ENCODE measurements around the gene SPIC. TPM values are rescaled to one million over a fixed set of nuclear protein-coding genes. Genes with fewer than 3 reads are reported as not detected.

The SPIC gene
- total and polyA plus RNA-seq, 2 of the 13 experiments (the other 11 are each of a cell fraction or from before 2014, with no cell fraction given), result not detected

DNA sequence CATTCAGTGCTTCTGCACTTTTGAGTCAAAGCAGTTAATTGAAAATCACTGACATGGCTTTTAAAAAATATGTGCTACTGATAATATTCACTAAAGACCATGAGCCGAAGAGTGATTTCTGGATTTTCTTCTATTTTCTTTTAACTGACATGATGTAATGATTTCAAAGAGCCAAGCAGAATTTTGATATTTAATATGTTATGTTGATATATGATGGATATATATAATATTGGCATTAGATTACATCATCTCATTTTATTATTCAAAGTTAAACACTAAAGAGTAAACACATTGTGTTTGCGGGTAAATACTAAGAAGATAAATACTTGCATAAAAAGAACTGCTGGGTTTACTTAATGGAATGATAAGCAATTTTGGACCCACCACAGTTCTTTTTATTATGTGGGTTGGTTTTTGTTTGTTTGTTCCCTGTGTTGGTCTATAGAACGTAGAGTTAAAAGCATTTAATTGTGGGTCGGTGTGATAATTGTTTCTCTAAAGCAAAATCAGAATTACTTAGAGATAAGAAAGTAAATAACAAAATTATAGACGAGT lies 692 bp downstream of the SPIC start:
- H3K36me3 ChIP-seq (replicated peaks in 1 of 2; ENCODE audit: control insufficient read depth in 1 of 2, insufficient read depth in 2 of 2, low read length in 2 of 2), result no peaks in the 10 kb centered on the region
- POLR2A ChIA-PET, result no interaction called here
- no peak overlapping the region for H3K27ac ChIP-seq (ENCODE audit: extremely low read length, insufficient read depth, low read length)
- no peaks in the 10 kb centered on the region for H3K9me3 ChIP-seq (ENCODE audit: low read length)
- DNase-seq (ENCODE audit: low spot score) (no peak), FAIRE-seq (no peak), ATAC-seq (no peak)
- H3K27me3 ChIP-seq (ENCODE audit: control insufficient read depth in 1 of 2, insufficient read depth in 2 of 2, low read length in 2 of 2), result peaks cover 0 to 19% of the 10 kb centered on the region in 2 experiments; a peak in 2 of 5 replicates
- H3K4me1 ChIP-seq (ENCODE audit: insufficient read depth, low read length), result no peaks in the 10 kb centered on the region
- no peaks in the 10 kb centered on the region for H3K79me2 ChIP-seq (ENCODE audit: insufficient read depth, low read length)
- BruUV-seq (replicated peaks), result no TSS peak
- H4K20me1 ChIP-seq (ENCODE audit: insufficient read depth, low read length), result no peaks in the 10 kb centered on the region
- CTCF ChIA-PET (ENCODE audit: low intra/inter-chr PET ratio, low total read pairs), result no interaction called here
- no peak overlapping the region for H3K4me2 ChIP-seq (ENCODE audit: low read depth, low read length)
- TF ChIP-seq ATF7 (IDR thresholded peaks at IDR 0.05) (peak; percentile 63), ATF7 (CRISPR knock-in tag; IDR thresholded peaks at IDR 0.05) (no peak), ZNF792 (CRISPR knock-in tag; IDR thresholded peaks at IDR 0.05) (no peak)
- H3K9ac ChIP-seq (ENCODE audit: insufficient read depth, low read depth, low read length), result no peak overlapping the region
- in situ Hi-C loops (cut with HindIII; ENCODE audit: extremely low pct_ligation_motif_present, low pct_unique_long_range_greater_than_20kb) (no loop called here), intact Hi-C loops (cut with micrococcal nuclease; ENCODE audit: unreplicated experiment) (no loop called here)
- 32% methylated on average over 5 of the region's 5 CpGs for WGBS (ENCODE audit: low lambda C conversion rate)
- no peak overlapping the region for H3K4me3 ChIP-seq (replicated peaks in 1 of 3; ENCODE audit: insufficient read depth in 1 of 3, low read depth in 2 of 3, low read length in 3 of 3)
- no peak overlapping the region for H2AFZ ChIP-seq (ENCODE audit: low read length)

DNA sequence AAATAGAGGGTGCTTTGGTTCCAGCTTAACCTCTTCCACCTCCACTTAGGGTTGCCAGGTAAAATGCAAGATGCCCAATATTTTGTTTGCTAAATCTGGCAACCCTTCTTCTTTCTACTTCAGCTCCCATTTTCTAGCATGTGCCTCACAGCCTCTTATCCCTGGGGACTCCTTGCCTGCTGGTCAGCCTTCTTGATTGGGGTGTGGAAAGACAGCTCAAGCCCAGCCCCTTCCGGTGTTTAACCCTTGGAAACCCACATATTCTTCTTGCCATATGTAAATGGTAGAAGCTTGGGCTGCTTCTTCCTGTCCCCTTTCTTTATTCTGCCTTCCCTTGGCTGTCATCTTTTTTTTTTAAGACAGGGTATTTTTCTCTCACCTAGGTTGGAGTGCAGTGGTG lies 5.7 kb downstream of the SPIC start:
- intact Hi-C loops (cut with micrococcal nuclease; ENCODE audit: unreplicated experiment), result no loop called here
- ATAC-seq (no peak), DNase-seq (ENCODE audit: low spot score) (no peak), FAIRE-seq (no peak)
- 4% methylated on average over 1 of the region's 1 CpG for WGBS (ENCODE audit: low lambda C conversion rate)
- no peaks in the 10 kb centered on the region for H3K79me2 ChIP-seq (ENCODE audit: insufficient read depth, low read length)
- CTCF ChIA-PET (ENCODE audit: low intra/inter-chr PET ratio, low total read pairs), result no interaction called here
- no peaks in the 10 kb centered on the region for H3K36me3 ChIP-seq (replicated peaks in 1 of 2; ENCODE audit: control insufficient read depth in 1 of 2, insufficient read depth in 2 of 2, low read length in 2 of 2)
- H3K9me3 ChIP-seq (ENCODE audit: low read length), result no peaks in the 10 kb centered on the region
- POLR2A ChIA-PET, result no interaction called here
- no peak overlapping the region for H2AFZ ChIP-seq (ENCODE audit: low read length)
- no peak overlapping the region for H3K4me2 ChIP-seq (ENCODE audit: low read depth, low read length)
- no peak overlapping the region for H3K9ac ChIP-seq (ENCODE audit: insufficient read depth, low read depth, low read length)
- no peaks in the 10 kb centered on the region for H3K27me3 ChIP-seq (ENCODE audit: control insufficient read depth in 1 of 2, insufficient read depth in 2 of 2, low read length in 2 of 2)
- H4K20me1 ChIP-seq (ENCODE audit: insufficient read depth, low read length), result no peaks in the 10 kb centered on the region
- in situ Hi-C loops (cut with HindIII; ENCODE audit: extremely low pct_ligation_motif_present, low pct_unique_long_range_greater_than_20kb), result no loop called here
- TF ChIP-seq, protein P1, sequence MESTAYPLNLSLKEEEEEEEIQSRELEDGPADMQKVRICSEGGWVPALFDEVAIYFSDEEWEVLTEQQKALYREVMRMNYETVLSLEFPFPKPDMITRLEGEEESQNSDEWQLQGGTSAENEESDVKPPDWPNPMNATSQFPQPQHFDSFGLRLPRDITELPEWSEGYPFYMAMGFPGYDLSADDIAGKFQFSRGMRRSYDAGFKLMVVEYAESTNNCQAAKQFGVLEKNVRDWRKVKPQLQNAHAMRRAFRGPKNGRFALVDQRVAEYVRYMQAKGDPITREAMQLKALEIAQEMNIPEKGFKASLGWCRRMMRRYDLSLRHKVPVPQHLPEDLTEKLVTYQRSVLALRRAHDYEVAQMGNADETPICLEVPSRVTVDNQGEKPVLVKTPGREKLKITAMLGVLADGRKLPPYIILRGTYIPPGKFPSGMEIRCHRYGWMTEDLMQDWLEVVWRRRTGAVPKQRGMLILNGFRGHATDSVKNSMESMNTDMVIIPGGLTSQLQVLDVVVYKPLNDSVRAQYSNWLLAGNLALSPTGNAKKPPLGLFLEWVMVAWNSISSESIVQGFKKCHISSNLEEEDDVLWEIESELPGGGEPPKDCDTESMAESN (CRISPR knock-in tag; conservative IDR thresholded peaks at IDR 0.05), result no peak
- no peak for TF ChIP-seq CREM (IDR thresholded peaks at IDR 0.05)
- no peak for TF ChIP-seq CREM (CRISPR knock-in tag; IDR thresholded peaks at IDR 0.05)
- no peak for TF ChIP-seq ZSCAN31 (CRISPR knock-in tag; IDR thresholded peaks at IDR 0.05; ENCODE audit: low read depth)
- H3K27ac ChIP-seq (ENCODE audit: extremely low read length, insufficient read depth, low read length), result no peak overlapping the region
- H3K4me1 ChIP-seq (ENCODE audit: insufficient read depth, low read length), result peaks cover 5% of the 10 kb centered on the region
- H3K4me3 ChIP-seq (replicated peaks in 1 of 3; ENCODE audit: insufficient read depth in 1 of 3, low read depth in 2 of 3, low read length in 3 of 3), result no peak overlapping the region
- BruUV-seq (replicated peaks), result no TSS peak

All from HepG2 (cell line).